Fibroblast of skin of right quadriceps (primary cell): ENCODE results near the gene TRIM69.
"Not testable (repeated sequence)": the region's sequence is repeated elsewhere in the genome, so short reads cannot be mapped to it uniquely, and the experiment has no call there.

Experiments
- DNase-seq: peaks from one replicate; pipeline ENCODE4 v3.0.0-alpha.2; 2013

The TRIM69 gene

GRCh38 chr15:44753345-44753744, 17.0 kb downstream of the TRIM69 start:
- no peak for DNase-seq

GRCh38 chr15:44763187-44763586, 26.9 kb downstream of the TRIM69 start:
- no peak for DNase-seq

- no peak for DNase-seq
These were observed 27.5 kb downstream of the TRIM69 start for GRCh38 chr15:44763848-44764247.

GRCh38 chr15:44765036-44765435, 28.7 kb downstream of the TRIM69 start:
- DNase-seq = no peak

- DNase-seq = no peak
These were observed 33.2 kb downstream of the TRIM69 start for GRCh38 chr15:44769521-44769920.

GRCh38 chr15:44770715-44771114, 34.4 kb downstream of the TRIM69 start:
- DNase-seq = not testable (repeated sequence)

- DNase-seq = no peak
These were observed 39.6 kb downstream of the TRIM69 start for GRCh38 chr15:44775953-44776352.

- no peak for DNase-seq
These were observed 43.4 kb downstream of the TRIM69 start for GRCh38 chr15:44779761-44780160.

- DNase-seq = no peak
These were observed 44.3 kb downstream of the TRIM69 start for GRCh38 chr15:44780608-44781007.

GRCh38 chr15:44781128-44781810, 44.9 kb downstream of the TRIM69 start:
- no peak for DNase-seq

- DNase-seq = peak; percentile 17
These were observed 46.2 kb downstream of the TRIM69 start for GRCh38 chr15:44782516-44782915.

- DNase-seq = not testable (repeated sequence)
These were observed 48.6 kb downstream of the TRIM69 start for GRCh38 chr15:44784918-44785274.

GRCh38 chr15:44788748-44789147, 52.4 kb downstream of the TRIM69 start:
- DNase-seq = peak; percentile 31

GRCh38 chr15:44790215-44790614, 53.9 kb downstream of the TRIM69 start:
- DNase-seq = no peak

GRCh38 chr15:44790656-44791055, 54.3 kb downstream of the TRIM69 start:
- DNase-seq = no peak

GRCh38 chr15:44792715-44793114, 56.4 kb downstream of the TRIM69 start:
- no peak for DNase-seq

GRCh38 chr15:44794072-44794471, 57.7 kb downstream of the TRIM69 start:
- no peak for DNase-seq

- DNase-seq = no peak
These were observed 60.2 kb downstream of the TRIM69 start for GRCh38 chr15:44796508-44796907.

GRCh38 chr15:44798826-44799225, 62.5 kb downstream of the TRIM69 start:
- no peak for DNase-seq

- DNase-seq = no peak
These were observed 65.0 kb downstream of the TRIM69 start for GRCh38 chr15:44801364-44801763.

- no peak for DNase-seq
These were observed 65.5 kb downstream of the TRIM69 start for GRCh38 chr15:44801797-44802196.

GRCh38 chr15:44802336-44802735, 66.0 kb downstream of the TRIM69 start:
- DNase-seq = no peak

GRCh38 chr15:44804298-44805046, 68.1 kb downstream of the TRIM69 start:
- no peak for DNase-seq

GRCh38 chr15:44808557-44808956, 72.2 kb downstream of the TRIM69 start:
- DNase-seq = no peak

GRCh38 chr15:44810237-44810636, 73.9 kb downstream of the TRIM69 start:
- no peak for DNase-seq
